ENCODE results near the gene RNU6-1.

RNU6-1 gene

DNA sequence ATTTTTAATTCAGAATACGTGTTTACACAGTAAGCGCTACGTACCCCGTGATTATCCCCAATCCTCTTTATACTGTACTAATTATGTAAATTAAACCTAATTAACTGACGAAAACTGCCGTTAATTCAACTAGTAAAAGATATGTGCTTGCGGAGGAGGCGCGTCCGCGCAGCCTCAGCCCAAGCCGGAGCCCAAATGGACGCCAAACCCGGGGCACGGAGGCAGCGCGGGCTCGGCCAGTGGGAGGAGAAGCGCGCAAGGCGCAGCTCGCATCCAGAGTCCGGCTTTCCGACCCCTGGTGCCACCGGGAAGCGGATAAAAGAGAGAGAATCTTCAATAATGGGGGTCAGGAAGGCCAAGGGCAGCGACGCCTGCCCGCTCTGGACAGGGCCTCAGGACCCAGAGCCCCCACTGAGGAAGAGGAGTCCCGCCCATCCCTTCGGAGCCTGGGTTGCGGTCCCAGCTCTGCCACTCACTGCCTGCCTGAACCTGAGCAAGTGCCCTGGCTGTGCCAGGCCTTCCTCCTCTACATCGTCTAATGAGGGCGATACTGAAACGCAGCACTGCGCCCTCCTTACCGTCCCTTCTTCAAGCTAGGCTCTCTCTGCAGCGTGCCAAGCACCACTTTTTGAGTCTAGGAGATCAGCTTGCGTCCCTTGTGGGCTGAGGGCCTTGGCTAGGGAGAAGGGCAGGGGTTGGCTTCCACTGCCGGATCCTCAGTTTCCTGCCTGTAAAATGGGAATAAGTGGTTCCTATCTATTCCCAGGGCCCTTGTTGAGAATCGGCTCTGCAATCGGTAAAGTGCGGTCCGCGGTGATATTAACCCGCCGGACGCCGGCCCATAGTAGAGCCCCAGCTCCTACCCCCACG is 19.5 kb downstream of the RNU6-1 start:
- DNase-seq, result no peak

DNA sequence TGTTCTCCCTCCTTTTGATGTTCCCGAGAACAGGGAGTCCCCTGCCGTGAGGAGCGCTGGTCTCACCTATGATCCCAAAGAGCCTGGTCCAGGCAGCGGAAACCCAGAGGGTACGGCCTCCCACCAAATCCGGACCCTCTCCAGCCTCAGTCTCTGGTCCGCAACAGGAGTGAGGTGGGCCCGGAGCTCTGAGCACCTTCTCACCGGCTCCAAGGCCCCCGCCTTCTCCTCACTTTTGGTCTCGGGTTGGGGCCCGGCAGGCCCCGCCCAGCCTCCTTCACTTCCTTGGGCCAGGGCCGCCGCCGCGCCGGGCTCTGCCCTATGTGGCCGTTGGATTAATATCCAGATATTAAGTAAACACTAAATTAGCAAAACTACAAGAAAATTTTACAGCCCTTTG is 20.2 kb downstream of the RNU6-1 start:
- DNase-seq, result no peak

GRCh38 chr15:67818464-67818863 is 21.4 kb downstream of the RNU6-1 start:
- no peak for DNase-seq

- no peak for DNase-seq
Measured at GRCh38 chr15:67816668-67817067, 23.2 kb downstream of the RNU6-1 start.

- no peak for DNase-seq
Measured at GRCh38 chr15:67815036-67815592, 24.7 kb downstream of the RNU6-1 start.

DNA sequence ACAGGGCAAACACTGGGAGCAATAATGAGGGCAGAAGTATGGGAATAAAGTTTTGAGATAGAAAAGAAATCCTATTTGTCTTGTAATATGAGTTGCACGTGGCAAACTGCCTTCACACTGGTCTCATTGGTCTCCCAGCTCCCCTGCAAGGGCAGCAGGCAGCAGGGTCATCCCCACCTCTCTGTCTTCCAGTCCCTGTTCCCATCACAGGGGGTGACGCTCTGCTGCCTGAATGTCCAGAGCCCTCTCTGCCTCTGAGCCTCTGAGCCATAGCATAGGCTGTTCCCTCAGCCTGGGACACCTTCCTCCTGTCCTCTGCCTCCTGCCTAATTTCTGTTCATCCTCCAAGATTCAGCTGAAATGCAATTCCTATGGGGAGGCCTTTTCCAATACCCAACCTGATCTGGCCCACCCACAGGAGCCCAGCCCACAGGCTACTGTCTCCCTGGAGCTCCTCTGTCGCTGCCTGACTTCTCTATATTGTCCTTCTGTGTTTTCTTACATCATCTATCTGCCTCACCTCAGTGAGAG is 26.7 kb downstream of the RNU6-1 start:
- DNase-seq, result no peak

DNA sequence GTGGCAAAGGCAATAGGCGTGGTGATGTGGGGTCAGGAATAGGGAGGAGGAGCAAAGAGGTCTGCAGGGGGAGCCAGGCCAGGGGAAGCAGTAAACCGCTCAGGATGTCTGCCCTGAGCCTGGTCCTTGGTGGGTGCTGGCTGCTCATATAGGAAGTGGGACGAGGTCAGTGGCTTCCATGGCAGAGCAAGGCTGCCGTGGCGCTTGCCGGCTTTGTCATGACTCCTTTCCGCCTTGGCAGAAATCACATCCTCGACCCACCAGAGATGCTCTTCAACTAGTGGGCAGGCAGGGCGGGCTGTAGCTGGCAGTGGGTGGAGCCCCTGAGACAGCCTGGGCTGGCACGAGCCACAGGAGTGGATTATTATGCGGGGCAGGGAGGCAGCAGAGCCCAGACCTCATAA is 27.6 kb downstream of the RNU6-1 start:
- DNase-seq, result no peak

- no peak for DNase-seq
Measured at GRCh38 chr15:67809866-67810265, 30.0 kb downstream of the RNU6-1 start.

- DNase-seq, result no peak
Measured at GRCh38 chr15:67809441-67809840, 30.4 kb downstream of the RNU6-1 start.

DNA sequence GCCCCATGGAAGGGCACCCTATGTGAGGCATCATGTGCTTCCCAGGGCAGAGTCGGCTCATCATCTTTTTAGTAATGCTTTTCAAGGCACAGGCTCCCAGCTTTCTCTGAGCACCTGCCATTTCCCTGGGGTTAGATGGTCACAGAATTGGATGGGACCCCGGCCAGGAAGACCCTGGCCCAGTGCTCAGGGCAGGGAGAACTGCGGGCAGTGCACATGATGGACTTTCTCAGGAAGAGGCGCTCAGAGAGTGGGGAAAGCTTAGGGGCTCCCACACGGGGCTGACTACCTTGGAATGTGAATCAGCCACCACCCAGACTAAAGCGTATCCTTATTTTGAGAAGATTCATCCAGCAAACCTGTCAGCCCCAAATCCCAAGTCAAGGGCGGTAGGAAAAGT is 31.0 kb downstream of the RNU6-1 start:
- DNase-seq, result no peak

DNA sequence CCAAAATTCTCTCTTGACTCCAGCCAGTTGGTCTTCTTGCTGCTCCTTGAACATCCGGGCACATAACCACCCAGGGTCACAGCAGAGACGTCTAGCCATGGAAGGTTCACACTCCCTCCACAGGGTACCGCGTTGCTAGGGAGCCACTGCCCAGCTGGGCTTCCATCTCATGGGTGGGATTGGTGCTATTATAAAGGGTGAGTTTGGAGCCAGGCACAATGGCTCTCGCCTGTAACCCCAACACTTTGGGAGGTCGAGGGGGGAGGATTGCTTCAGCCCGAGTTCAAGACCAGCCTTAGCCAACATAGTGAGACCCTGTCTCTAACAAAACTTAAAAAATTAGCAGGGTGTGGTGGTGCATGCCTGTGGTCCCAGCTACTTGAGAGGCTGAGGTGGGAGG is 32.0 kb downstream of the RNU6-1 start:
- DNase-seq, result no peak

- no peak for DNase-seq
Measured at GRCh38 chr15:67807141-67807540, 32.7 kb downstream of the RNU6-1 start.

DNA sequence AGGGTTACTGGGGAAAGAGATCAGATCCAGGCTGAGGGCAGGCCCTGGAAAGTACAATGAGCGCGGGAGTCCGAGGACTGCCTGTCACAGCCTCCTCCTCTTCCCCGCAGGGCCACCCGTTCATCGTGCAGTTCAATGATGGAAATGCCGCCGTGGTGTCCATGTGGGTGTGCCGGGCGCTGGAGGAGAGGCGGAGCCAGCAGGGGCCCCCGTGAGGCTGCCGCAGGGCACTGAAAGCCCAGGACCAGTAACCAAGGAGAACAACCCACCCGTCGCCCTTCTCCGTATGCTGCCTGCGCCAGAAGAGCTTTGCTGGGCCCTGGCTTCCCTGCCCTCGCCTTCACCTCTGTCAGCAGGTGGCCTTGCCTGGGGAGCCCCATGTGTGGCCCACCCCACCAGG is 33.3 kb downstream of the RNU6-1 start:
- DNase-seq, result no peak

- no peak for DNase-seq
Measured at GRCh38 chr15:67805666-67806516, 34.0 kb downstream of the RNU6-1 start.

DNA sequence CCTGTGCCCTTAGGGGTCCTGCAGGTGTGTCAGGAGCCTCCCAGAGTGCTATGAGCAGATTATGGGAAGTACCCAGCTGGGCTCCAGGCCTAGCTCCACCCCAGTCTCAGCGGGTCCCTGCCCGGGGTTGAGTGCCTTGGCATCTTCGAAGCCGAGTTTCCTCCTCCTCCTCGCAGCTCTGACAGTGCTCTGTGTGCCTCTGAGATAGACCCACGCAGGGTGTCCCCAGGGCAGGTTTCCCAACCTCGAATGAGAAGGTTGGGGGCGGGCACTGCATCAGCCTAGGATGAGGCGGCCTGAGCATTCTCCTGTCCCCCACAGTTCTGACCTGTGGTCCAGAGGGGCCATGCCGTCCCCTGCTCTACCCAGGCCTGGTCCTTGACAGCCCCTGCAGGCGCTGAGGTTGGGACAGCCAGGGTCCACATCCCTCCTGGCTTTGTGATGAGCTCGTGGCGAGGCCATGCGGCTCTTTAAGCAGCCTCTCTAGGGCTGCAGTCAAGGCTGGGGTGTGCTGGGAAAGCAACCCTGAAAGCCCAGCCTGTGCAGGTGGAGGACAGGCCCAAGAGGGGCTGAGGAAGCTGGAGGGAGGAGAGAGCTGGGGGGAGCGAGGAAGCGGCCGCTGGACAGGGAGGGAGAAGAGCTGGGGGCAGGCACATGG is 34.7 kb downstream of the RNU6-1 start:
- no peak for DNase-seq

- DNase-seq, result no peak
Measured at GRCh38 chr15:67803996-67804843, 35.6 kb downstream of the RNU6-1 start.

DNA sequence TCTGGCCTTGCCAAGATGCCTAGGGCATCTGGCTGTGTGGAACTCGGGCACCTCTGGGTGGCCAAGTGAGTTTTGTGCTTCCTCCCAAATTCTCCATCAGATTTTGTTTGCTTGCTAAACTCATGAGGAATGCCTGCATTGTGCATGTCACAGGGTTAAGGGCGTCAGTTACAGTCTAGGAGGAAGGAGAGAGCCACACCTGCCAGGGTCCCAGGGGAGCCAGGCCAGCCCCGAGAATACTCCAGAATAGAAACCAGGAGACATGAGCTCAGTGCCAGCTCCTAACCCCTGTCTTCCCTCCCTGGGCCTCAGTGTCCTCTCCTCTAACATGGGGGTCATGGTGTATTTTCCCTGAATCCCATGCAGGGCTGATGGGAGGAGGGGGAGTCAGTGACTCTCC is 36.5 kb downstream of the RNU6-1 start:
- DNase-seq, result no peak

DNA sequence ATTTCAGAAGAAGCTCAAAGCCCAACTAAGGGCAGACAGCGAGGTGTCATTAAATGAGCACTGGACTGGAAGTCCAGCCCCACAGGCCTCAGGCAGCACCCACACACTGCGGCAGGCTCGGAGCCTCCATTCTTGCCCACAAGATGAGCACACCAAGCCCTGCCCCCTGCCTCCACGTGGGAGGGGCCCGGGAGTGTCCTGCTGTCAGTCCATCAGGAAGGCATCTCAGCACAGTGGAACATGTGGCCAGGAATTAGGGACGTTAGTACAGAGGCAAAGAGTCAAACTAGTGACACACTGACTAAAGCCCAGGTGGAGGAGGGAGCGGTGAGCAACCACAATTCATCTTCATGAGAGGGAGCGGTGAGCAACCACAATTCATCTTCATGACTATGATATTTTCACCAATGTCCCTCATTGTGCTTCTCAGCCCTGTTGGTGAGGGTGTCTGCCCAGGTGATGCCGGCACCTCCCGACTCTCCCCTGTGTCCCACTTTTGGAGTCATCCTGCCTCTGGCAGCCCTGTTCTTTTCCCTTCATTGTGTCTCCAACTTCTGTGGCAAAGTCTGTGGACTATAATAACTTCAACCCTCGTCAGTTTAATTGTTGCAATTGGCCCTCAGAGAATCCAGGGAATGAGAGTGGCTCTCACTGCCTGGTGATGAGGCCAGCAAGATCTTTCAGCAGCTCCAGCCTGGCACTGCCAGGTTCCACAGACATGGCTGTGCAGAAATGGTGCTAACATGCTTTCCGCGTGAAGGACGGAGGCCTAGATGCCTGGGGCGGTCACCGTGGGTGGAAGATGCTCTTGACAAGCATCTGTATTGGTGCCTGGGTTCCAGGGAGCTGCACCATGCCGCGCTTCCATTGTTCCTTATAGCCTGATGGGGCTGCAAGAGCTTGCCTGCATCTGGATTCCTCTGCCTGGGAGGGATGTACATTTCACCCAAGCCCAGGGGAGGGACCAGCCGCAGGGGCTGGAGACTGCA is 37.6 kb downstream of the RNU6-1 start:
- no peak for DNase-seq

GRCh38 chr15:67801142-67801541 is 38.7 kb downstream of the RNU6-1 start:
- DNase-seq, result no peak

DNA sequence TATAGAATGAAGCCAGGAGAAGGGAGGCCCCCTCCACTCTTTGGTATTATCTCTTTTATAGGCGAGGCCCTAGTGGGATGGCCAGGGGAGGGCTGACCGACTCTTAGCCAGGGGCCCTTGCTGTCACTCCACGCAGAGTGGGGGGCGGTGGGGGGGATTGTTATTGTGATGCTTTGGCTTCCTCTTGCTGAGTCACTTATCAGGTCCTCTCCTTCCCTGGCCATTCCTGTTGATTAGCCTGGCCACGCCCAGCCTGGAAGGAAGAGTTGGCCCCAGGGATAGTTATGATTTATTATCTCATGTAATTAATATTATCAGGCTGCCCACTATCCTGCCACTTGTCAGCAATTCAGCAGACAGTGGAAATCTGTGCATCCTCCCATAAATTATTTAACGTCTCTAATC is 40.0 kb downstream of the RNU6-1 start:
- DNase-seq, result no peak

Measured in NCI-H1930 (cell line).